ENCODE measurements around the gene GTF3C4.

- no peak for TF ChIP-seq TAF1 (IDR thresholded peaks at IDR 0.05; ENCODE audit: borderline replicate concordance, low read depth, low read length)
- TF ChIP-seq LARP7 (IDR thresholded peaks at IDR 0.05) = no peak
- TF ChIP-seq POLR2A (IDR thresholded peaks at IDR 0.05; ENCODE audit: low read depth, low read length) = no peak
- no peak for TF ChIP-seq CTCF (IDR thresholded peaks at IDR 0.05 in 2 of 3, conservative IDR thresholded peaks at IDR 0.05 in 1 of 3; ENCODE audit: control insufficient read depth in 2 of 3, extremely low read depth in 1 of 3, insufficient read depth in 1 of 3, low read depth in 3 of 3, low read length in 3 of 3)
- TF ChIP-seq BACH1 (IDR thresholded peaks at IDR 0.05; ENCODE audit: borderline replicate concordance) = no peak
- no peak for TF ChIP-seq DPF2 (IDR thresholded peaks at IDR 0.05)
- no peak for TF ChIP-seq MXI1 (IDR thresholded peaks at IDR 0.05; ENCODE audit: low read depth, low read length)
- no peak for TF ChIP-seq NFIC (IDR thresholded peaks at IDR 0.05; ENCODE audit: low read depth, low read length)
- TF ChIP-seq POU2F2 (IDR thresholded peaks at IDR 0.05; ENCODE audit: borderline replicate concordance, low read depth, low read length) = no peak
- no peak for TF ChIP-seq PRDM15 (CRISPR knock-in tag; IDR thresholded peaks at IDR 0.05)
Measured at GRCh38 chr9:132631685-132632084, 38.6 kb upstream of the GTF3C4 start.
